HUES48 (cell line): ENCODE measurements around the gene ARMH3.

Experiments
- H3K27ac ChIP-seq: one replicate; pipeline ENCODE4 v1.7.0; 2013; ENCODE audit warnings: low read depth, low read length, inconsistent platforms
- H3K27me3 ChIP-seq: 2 replicates; pipeline ENCODE4 v1.6.1; 2013; ENCODE audit warnings: mild to moderate bottlenecking, low read length; ENCODE audit not compliant: control insufficient read depth, insufficient read depth
- H3K36me3 ChIP-seq: 2 replicates; pipeline ENCODE4 v1.6.1; 2013; ENCODE audit warnings: low read length; ENCODE audit not compliant: control insufficient read depth, insufficient read depth
- H3K4me1 ChIP-seq: 2 replicates; pipeline ENCODE4 v1.6.1; 2013; ENCODE audit warnings: mild to moderate bottlenecking, low read length; ENCODE audit not compliant: control insufficient read depth, insufficient read depth
- H3K4me3 ChIP-seq: 2 replicates; pipeline ENCODE4 v1.5.1; 2013; ENCODE audit warnings: mild to moderate bottlenecking, low read depth, low read length
- H3K9ac ChIP-seq: 2 replicates; pipeline ENCODE4 v1.6.1; 2013; ENCODE audit warnings: mild to moderate bottlenecking, low read depth, low read length, moderate library complexity
- H3K9me3 ChIP-seq: 2 replicates; pipeline ENCODE4 v1.6.1; 2013; ENCODE audit warnings: low read length; ENCODE audit not compliant: control insufficient read depth, insufficient read depth

ARMH3 gene

DNA sequence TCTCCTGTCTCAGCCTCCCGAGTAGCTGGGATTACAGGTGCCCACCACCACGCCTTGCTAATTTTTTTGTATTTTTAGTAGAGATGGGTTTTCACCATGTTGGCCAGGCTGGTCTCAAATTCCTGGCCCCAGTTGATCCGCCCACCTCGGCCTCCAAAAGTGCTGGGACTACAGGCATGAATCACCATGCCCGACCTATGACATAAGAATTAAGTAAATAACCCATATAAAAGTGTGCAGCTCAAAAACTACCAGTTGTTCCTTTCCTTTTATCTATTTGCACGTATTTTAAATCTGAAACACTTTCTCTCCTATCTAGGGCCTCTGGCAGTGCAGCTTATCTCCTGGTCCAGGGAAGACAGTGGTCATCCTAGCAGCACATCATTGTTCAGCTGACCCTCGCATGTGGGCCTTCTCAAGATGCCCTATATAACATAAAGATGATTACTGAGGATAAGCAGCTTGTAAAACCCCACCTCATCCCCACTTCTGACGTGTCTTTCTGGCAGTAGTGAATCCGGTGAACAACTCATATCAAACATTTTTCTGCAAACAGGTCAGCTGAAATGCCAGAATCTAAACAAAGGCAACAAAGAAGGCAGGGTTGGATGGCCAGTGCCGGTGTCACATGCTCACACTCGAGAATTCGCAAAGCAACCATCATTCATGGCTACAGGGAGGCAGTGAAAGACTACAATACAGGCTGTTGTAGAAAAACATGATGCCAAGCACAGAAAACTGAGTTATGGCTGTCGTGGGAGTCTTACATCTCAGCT is 176.3 kb downstream of the ARMH3 start:
- Histone ChIP-seq H3K4me3 (no peak overlapping the region), H3K9ac (no peak overlapping the region)

GRCh38 chr10:101878869-101879268 is 177.1 kb downstream of the ARMH3 start:
- no peak overlapping the region for H3K9ac ChIP-seq
- no peaks in the 10 kb centered on the region for H3K4me1 ChIP-seq
- H3K4me3 ChIP-seq: no peak overlapping the region
- H3K9me3 ChIP-seq: no peaks in the 10 kb centered on the region
- no peak overlapping the region for H3K27ac ChIP-seq
- H3K36me3 ChIP-seq: no peaks in the 10 kb centered on the region
- no peaks in the 10 kb centered on the region for H3K27me3 ChIP-seq

More for the DNA sequence above, 176.3 kb downstream of the ARMH3 start:
- H3K4me1 ChIP-seq: no peaks in the 10 kb centered on the region
- no peaks in the 10 kb centered on the region for H3K9me3 ChIP-seq
- no peaks in the 10 kb centered on the region for H3K36me3 ChIP-seq
- H3K27me3 ChIP-seq: no peaks in the 10 kb centered on the region
- no peak overlapping the region for H3K27ac ChIP-seq

GRCh38 chr10:101875068-101875688 is 180.8 kb downstream of the ARMH3 start:
- H3K27ac ChIP-seq: no peak overlapping the region
- H3K36me3 ChIP-seq: no peaks in the 10 kb centered on the region
- no peaks in the 10 kb centered on the region for H3K9me3 ChIP-seq
- H3K4me3 ChIP-seq: no peak overlapping the region
- H3K4me1 ChIP-seq: no peaks in the 10 kb centered on the region
- H3K9ac ChIP-seq: no peak overlapping the region
- H3K27me3 ChIP-seq: no peaks in the 10 kb centered on the region

GRCh38 chr10:101874252-101874651 is 181.7 kb downstream of the ARMH3 start:
- H3K27me3 ChIP-seq: no peaks in the 10 kb centered on the region
- no peak overlapping the region for H3K4me3 ChIP-seq
- no peak overlapping the region for H3K9ac ChIP-seq

DNA sequence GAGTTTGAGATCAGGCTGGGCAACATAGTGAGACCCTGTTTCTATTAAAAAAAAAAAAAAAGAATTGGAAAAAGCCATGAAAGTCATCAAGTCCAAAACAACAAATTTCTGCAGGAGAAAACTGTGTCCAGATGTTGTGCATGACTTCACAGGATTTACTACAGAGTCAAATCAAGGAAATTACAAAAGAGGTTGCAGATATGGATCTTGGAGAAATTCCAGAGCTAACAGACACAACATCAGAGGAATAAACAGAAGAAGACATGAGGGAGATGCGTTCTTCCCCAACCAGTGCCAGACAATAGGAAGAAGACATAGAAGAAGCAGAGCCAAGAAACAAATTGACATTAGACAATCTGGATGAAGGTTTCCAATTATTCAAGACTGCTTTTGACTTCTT is 188.0 kb downstream of the ARMH3 start:
- Histone ChIP-seq H3K9ac (no peak overlapping the region), H3K36me3 (no peaks in the 10 kb centered on the region), H3K4me3 (no peak overlapping the region), H3K9me3 (no peaks in the 10 kb centered on the region), H3K27me3 (no peaks in the 10 kb centered on the region), H3K27ac (no peak overlapping the region), H3K4me1 (no peaks in the 10 kb centered on the region)

More at GRCh38 chr10:101874252-101874651, 181.7 kb downstream of the ARMH3 start:
- H3K36me3 ChIP-seq: no peaks in the 10 kb centered on the region
- H3K27ac ChIP-seq: no peak overlapping the region
- H3K4me1 ChIP-seq: no peaks in the 10 kb centered on the region
- no peaks in the 10 kb centered on the region for H3K9me3 ChIP-seq

DNA sequence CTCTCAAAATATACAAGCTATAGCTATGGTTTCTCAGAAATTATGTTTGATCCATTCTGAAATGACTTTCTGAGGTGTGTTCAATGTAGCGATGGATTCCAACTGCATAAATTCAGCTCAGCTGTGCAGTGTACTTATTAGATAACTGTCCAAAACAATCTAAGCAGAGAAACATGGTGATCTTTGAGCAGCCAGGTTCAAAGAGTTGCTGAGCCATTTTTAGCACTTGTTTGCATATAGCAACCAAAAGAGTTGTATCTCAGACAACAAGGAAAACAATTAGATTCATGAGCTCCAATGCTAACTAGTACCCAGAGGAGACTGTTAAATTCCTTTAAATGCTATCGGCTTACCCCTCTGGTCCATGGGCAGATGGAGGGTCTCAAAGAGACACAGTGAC is 196.4 kb downstream of the ARMH3 start:
- Histone ChIP-seq H3K4me1 (no peaks in the 10 kb centered on the region), H3K36me3 (no peaks in the 10 kb centered on the region), H3K9ac (no peak overlapping the region), H3K27ac (no peak overlapping the region), H3K27me3 (no peaks in the 10 kb centered on the region), H3K9me3 (peaks cover 2% of the 10 kb centered on the region), H3K4me3 (no peak overlapping the region)

DNA sequence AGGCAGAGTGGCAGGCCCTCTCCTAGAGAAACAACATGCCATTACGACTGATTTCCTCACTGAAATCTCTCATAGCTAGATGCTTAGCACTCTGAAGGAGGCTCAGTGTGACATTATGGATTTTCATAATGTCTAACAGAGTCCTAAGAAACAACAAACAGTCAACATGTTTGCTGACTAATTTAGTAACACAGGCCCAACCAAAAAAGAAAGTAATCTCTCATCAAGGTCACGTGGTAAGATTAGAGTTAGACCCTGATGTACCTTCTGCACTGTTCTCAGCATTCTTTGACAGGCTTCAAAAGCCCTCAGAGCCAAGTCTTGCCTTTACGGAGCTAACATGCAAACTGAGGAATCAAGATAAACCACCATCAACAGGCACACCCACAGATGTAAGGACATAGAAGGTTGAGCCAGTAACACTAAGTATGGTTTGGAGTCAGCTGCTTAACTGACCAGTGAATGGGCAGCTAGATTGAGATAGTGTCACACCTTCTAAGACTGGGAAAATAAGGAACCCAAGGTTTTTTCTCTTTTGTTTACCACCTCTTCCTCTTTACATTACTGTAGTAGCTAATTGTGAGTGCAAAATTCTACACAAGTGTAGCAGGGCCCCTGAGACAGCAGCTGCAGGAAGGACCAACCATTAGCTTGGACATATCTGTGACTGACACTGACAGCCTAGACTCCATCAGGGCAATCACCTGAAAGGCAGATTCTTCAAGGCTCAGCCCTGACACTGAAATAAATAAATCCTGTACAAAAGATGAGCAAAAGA is 197.1 kb downstream of the ARMH3 start:
- H3K27ac ChIP-seq: no peak overlapping the region
- no peak overlapping the region for H3K4me3 ChIP-seq
- H3K27me3 ChIP-seq: no peaks in the 10 kb centered on the region
- H3K9ac ChIP-seq: no peak overlapping the region
- peaks cover 2% of the 10 kb centered on the region for H3K9me3 ChIP-seq
- H3K4me1 ChIP-seq: no peaks in the 10 kb centered on the region
- no peaks in the 10 kb centered on the region for H3K36me3 ChIP-seq

GRCh38 chr10:101857802-101858476 is 198.0 kb downstream of the ARMH3 start:
- Histone ChIP-seq H3K9ac (no peak overlapping the region), H3K4me3 (no peak overlapping the region), H3K4me1 (no peaks in the 10 kb centered on the region), H3K36me3 (no peaks in the 10 kb centered on the region), H3K27me3 (no peaks in the 10 kb centered on the region), H3K9me3 (peaks cover 2% of the 10 kb centered on the region), H3K27ac (no peak overlapping the region)

DNA sequence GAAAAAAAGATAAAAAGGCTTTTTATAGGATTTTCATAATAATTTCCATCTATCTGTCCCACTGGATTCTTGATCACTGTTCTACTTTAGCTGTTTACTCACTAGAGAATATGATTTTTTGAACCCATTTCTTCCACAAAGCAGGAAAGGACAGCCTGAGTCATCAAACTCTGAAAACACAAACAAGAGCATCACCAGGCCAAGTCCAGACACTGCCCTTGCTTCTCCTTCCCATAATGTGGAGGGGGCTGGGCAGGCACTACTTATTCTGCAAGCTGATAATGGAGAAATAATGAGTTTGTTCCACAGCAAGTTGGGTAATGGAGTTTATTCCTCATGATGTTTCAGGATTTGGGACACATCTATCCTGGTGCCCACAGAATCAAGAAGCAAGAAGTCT is 199.3 kb downstream of the ARMH3 start:
- Histone ChIP-seq H3K27me3 (no peaks in the 10 kb centered on the region), H3K36me3 (no peaks in the 10 kb centered on the region), H3K4me1 (no peaks in the 10 kb centered on the region), H3K9ac (no peak overlapping the region), H3K9me3 (peaks cover 2% of the 10 kb centered on the region), H3K27ac (no peak overlapping the region), H3K4me3 (no peak overlapping the region)

DNA sequence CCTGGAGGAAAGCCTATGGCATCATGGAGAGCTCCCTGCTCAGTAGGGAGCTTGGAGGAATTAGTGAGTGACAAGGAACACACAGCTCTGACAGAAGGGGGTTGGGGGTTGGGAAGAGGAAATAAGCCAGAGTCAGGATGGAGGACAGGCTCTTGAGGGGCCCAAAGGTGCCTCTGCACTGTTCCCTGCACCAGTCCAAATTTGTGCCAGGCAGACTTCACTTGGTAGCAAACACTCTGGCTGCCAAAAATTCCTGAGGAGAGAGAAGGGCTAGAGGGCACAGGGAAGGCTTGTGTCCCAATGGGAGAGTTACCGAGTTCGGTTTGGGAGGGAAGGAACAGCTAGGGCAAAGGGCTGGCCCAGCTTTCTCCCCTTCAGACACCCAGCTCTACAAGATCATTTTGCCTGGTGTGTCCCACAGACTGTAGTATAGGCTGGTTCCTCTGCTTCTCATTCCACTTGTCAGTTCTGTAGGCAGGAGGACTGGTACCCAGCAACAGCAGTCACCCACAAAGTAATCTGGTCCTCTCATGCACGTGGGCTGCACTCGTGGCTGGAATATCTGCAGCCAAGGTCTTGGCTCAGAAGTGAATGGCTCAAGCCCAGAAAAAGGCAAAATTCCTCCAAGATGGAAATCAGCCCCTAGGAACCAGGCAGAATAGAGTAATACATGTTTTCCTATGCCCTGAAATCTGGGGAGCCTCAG is 204.4 kb downstream of the ARMH3 start:
- Histone ChIP-seq H3K9me3 (no peaks in the 10 kb centered on the region), H3K4me1 (no peaks in the 10 kb centered on the region), H3K9ac (no peak overlapping the region), H3K4me3 (no peak overlapping the region), H3K27me3 (no peaks in the 10 kb centered on the region), H3K27ac (no peak overlapping the region), H3K36me3 (no peaks in the 10 kb centered on the region)
